WTC11 (cell line): ENCODE measurements around the gene CA5B. TPM values are rescaled to one million over a fixed set of nuclear protein-coding genes. Genes with fewer than 3 reads are reported as not detected.

Source experiments
- ATAC-seq: fragments of 200-7000 bp; cut with Tn5 transposase; 2 replicates; pipeline ENCODE4 v1.10.0; 2021; ENCODE audit warnings: mild to moderate bottlenecking, moderate library complexity
- CTCF ChIA-PET: fragments of 300-600 bp; sonication (Branson Sonifier 250); formaldehyde crosslinking; loops from one replicate; lab custom pipeline; 2021; ENCODE audit warnings: antibody characterized with exemption; lab: Charles Lee
- POLR2A ChIA-PET: fragments of 350-600 bp; sonication (Branson Sonifier 250); formaldehyde crosslinking; loops from one replicate; lab custom pipeline; 2021; ENCODE audit warnings: antibody characterized with exemption; lab: Charles Lee
- DNase-seq: peaks from one replicate; pipeline ENCODE4 v3.0.0; 2021; ENCODE audit warnings: low spot score
- H3K27ac Mint-ChIP-seq: 2 replicates; pipeline ENCODE4 v1.8.0; 2021; ENCODE audit warnings: mixed read lengths
- H3K27me3 Mint-ChIP-seq: 2 replicates; pipeline ENCODE4 v1.8.0; 2021; ENCODE audit warnings: low read depth, mild to moderate bottlenecking, moderate library complexity, mixed read lengths
- H3K36me3 Mint-ChIP-seq: 2 replicates; pipeline ENCODE4 v1.8.0; 2021; ENCODE audit warnings: mixed read lengths
- H3K4me1 Mint-ChIP-seq: 2 replicates; pipeline ENCODE4 v1.8.0; 2022; ENCODE audit warnings: mixed read lengths
- H3K4me3 Mint-ChIP-seq: 2 replicates; pipeline ENCODE4 v1.8.0; 2021; ENCODE audit warnings: mild to moderate bottlenecking, moderate library complexity, mixed read lengths
- H3K9me3 Mint-ChIP-seq: 2 replicates; pipeline ENCODE4 v1.8.0; 2021; ENCODE audit warnings: mixed read lengths
- ATF2 ChIP-seq: sonication (generic); formaldehyde crosslinking; IDR thresholded peaks from 2 replicates; pipeline ENCODE4 v1.8.1; 2022; ENCODE audit warnings: low read depth, missing genetic modification reagents, borderline replicate concordance
- CDX4 ChIP-seq: fragments of 250-450 bp; sonication (Bioruptor Pico); IDR thresholded peaks from 2 replicates; pipeline ENCODE4 v1.9.0; 2021; ENCODE audit warnings: moderate library complexity, mild to moderate bottlenecking, inconsistent platforms, borderline replicate concordance
- CREB1 ChIP-seq: sonication (generic); formaldehyde crosslinking; IDR thresholded peaks from 2 replicates; pipeline ENCODE4 v1.8.0; 2023; ENCODE audit warnings: mild to moderate bottlenecking, missing genetic modification reagents
- CREM ChIP-seq: sonication (generic); formaldehyde crosslinking; IDR thresholded peaks from 2 replicates; pipeline ENCODE4 v1.8.1; 2022; ENCODE audit warnings: mild to moderate bottlenecking, missing genetic modification reagents, moderate library complexity
- E2F1 ChIP-seq: sonication (generic); formaldehyde crosslinking; IDR thresholded peaks from 2 replicates; pipeline ENCODE4 v1.8.0; 2022; ENCODE audit warnings: mild to moderate bottlenecking, missing genetic modification reagents
- E2F4 ChIP-seq: sonication (generic); formaldehyde crosslinking; IDR thresholded peaks from 2 replicates; pipeline ENCODE4 v1.8.1; 2022; ENCODE audit warnings: low read depth, mild to moderate bottlenecking, moderate library complexity, missing genetic modification reagents, borderline replicate concordance
- ETV6 ChIP-seq: sonication (generic); formaldehyde crosslinking; IDR thresholded peaks from 2 replicates; pipeline ENCODE4 v1.8.1; 2022; ENCODE audit warnings: mild to moderate bottlenecking, missing genetic modification reagents
- GABPB1 ChIP-seq: sonication (generic); formaldehyde crosslinking; IDR thresholded peaks from 2 replicates; pipeline ENCODE4 v1.8.1; 2023; ENCODE audit warnings: mild to moderate bottlenecking, missing genetic modification reagents
- IRF1 ChIP-seq: sonication (generic); formaldehyde crosslinking; IDR thresholded peaks from 2 replicates; pipeline ENCODE4 v1.8.0; 2023; ENCODE audit warnings: missing genetic modification reagents
- OVOL2 ChIP-seq: fragments of 250-450 bp; sonication (Bioruptor Pico); IDR thresholded peaks from 2 replicates; pipeline ENCODE4 v1.9.0; 2021; ENCODE audit warnings: mild to moderate bottlenecking, borderline replicate concordance
- SMAD4 ChIP-seq: sonication (generic); formaldehyde crosslinking; IDR thresholded peaks from 2 replicates; pipeline ENCODE4 v1.8.0; 2022; ENCODE audit warnings: mild to moderate bottlenecking, missing genetic modification reagents
- SOX15 ChIP-seq: fragments of 250-450 bp; sonication (Bioruptor Pico); IDR thresholded peaks from 2 replicates; pipeline ENCODE4 v1.9.0; 2021; ENCODE audit warnings: mild to moderate bottlenecking
- TCF7 ChIP-seq: sonication (generic); formaldehyde crosslinking; IDR thresholded peaks from 2 replicates; pipeline ENCODE4 v1.8.0; 2022; ENCODE audit warnings: mild to moderate bottlenecking, low read depth, missing genetic modification reagents, moderate library complexity
- TEAD4 ChIP-seq: sonication (generic); formaldehyde crosslinking; IDR thresholded peaks from 2 replicates; pipeline ENCODE4 v1.8.0; 2022; ENCODE audit warnings: mild to moderate bottlenecking, missing genetic modification reagents
- TP53 ChIP-seq: sonication (generic); formaldehyde crosslinking; IDR thresholded peaks from 2 replicates; pipeline ENCODE4 v1.8.1; 2023; ENCODE audit warnings: mild to moderate bottlenecking, missing genetic modification reagents
- USF2 ChIP-seq: sonication (generic); formaldehyde crosslinking; IDR thresholded peaks from 2 replicates; pipeline ENCODE4 v1.8.1; 2023; ENCODE audit warnings: mild to moderate bottlenecking, missing genetic modification reagents, moderate library complexity
- ZNF317 ChIP-seq: sonication (generic); formaldehyde crosslinking; IDR thresholded peaks from 2 replicates; pipeline ENCODE4 v1.8.1; 2023; ENCODE audit warnings: low read depth, mild to moderate bottlenecking, moderate library complexity, missing genetic modification reagents, borderline replicate concordance
- ZNF425 ChIP-seq: fragments of 250-450 bp; sonication (Bioruptor Pico); conservative IDR thresholded peaks from 2 replicates; pipeline ENCODE4 v1.9.0; 2021; ENCODE audit warnings: mild to moderate bottlenecking
- ZNF532 ChIP-seq: fragments of 250-450 bp; sonication (Bioruptor Pico); IDR thresholded peaks from 2 replicates; pipeline ENCODE4 v1.9.0; 2021; ENCODE audit warnings: mild to moderate bottlenecking, borderline replicate concordance
- ZNF671 ChIP-seq: fragments of 250-450 bp; sonication (Bioruptor Pico); IDR thresholded peaks from 2 replicates; pipeline ENCODE4 v1.8.0; 2021; ENCODE audit warnings: mild to moderate bottlenecking
- total RNA-seq: library from RNA; stranded (reverse); gene quantifications from 3 replicates; pipeline ENCODE4 v1.2.3, GENCODE V29; 2021

Gene CA5B
- total RNA-seq, 1 experiment from 2014 or later = 9.0 TPM

- no peak overlapping the region for H3K27ac Mint-ChIP-seq
These were observed 41.6 kb upstream of the CA5B start for GRCh38 chrX:15696516-15696915.

More at GRCh38 chrX:15696516-15696915, 41.6 kb upstream of the CA5B start:
- Mint-ChIP-seq H3K4me1 (no peaks in the 10 kb centered on the region), H3K36me3 (peaks cover 32% of the 10 kb centered on the region), H3K27me3 (no peaks in the 10 kb centered on the region), H3K9me3 (no peaks in the 10 kb centered on the region), H3K4me3 (no peak overlapping the region)
- ChIA-PET POLR2A (no interaction called here), CTCF (no interaction called here)
- ATAC-seq = no peak
- no peak for DNase-seq
- TF ChIP-seq ZNF671 (CRISPR knock-in tag) (no peak), ETV6 (CRISPR knock-in tag) (no peak), TEAD4 (no peak), ZNF425 (CRISPR knock-in tag) (no peak), E2F1 (CRISPR knock-in tag) (no peak), TP53 (CRISPR knock-in tag) (no peak), ATF2 (CRISPR knock-in tag) (no peak), E2F4 (CRISPR knock-in tag) (no peak), SOX15 (CRISPR knock-in tag) (no peak), IRF1 (CRISPR knock-in tag) (no peak), CDX4 (CRISPR knock-in tag) (no peak), OVOL2 (CRISPR knock-in tag) (no peak), GABPB1 (CRISPR knock-in tag) (no peak), CREM (no peak), ZNF532 (CRISPR knock-in tag) (no peak), ZNF317 (CRISPR knock-in tag) (no peak), USF2 (CRISPR knock-in tag) (no peak), SMAD4 (CRISPR knock-in tag) (no peak), TCF7 (CRISPR knock-in tag) (no peak), CREB1 (CRISPR knock-in tag) (no peak)
